ENCODE results near the gene MOXD1.
"Not testable (repeated sequence)": the region's sequence is repeated elsewhere in the genome, so short reads cannot be mapped to it uniquely, and the experiment has no call there.

MOXD1 gene

GRCh38 chr6:132282696-132283095 is 118.6 kb downstream of the MOXD1 start:
- no peak for DNase-seq (ENCODE audit: low spot score)

DNA sequence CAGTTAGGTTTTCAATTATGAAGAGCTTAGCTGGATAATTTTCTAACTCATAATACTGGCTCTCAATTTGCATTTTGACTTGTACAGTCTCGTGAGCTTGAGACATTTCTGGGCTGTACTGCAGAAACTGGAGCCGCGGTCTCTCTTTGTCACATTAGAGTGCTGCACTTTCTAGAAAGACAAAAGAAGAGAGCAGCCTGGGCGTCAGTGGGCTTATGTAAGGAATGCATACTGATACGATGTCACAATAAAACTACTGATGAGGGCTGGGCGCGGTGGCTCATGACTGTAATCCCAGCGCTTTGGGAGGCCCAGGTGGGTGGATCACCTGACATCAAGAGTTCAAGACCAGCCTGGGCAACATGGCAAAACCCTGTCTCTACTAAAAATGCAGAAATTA is 120.8 kb downstream of the MOXD1 start:
- DNase-seq (ENCODE audit: low spot score) = no peak

- peak; percentile 91 for DNase-seq (ENCODE audit: low spot score)
These were observed 121.6 kb downstream of the MOXD1 start for GRCh38 chr6:132279592-132280139.

DNA sequence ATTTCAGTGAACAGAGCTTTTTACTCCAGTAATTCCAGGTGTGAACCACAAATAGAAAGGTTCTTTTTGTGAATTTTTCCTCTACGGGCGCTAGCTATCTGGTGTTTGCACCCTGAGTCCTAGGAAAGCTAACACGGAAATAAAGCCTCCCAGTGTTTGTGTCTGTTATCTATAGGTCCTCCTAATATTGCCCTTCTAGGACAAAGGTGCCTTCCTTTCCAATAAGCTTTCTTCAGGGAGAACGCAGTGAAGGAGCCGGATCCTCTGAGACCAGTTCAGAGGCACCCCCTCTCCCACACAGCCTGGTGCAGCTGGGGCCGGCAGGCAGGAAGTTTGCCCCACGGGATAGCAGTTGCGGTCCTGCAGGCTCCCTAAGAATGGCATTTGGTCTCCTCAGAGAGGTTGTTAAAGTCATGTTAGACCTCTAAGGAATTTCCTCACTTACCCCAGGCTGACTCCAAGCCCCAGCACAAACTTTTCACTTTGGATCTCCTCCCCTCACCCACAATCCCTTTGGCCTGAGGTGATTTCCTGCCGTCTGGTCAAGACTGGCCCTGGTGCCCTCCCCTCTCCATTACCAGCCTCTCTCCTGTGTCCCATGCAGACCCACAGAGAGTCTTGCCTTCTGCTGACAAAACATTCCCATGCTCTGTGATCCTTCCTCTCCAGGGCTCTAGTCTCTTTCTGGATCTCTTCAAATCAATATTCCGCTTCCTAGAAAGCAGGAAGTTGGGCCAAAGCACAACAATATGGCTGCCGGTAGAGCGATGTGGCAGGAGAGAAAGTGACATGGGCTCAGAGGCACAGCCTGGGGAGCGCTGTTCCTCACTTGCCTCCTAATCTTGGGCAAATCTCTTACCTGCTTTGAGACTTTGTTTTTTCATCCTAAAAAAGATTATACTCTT is 126.0 kb downstream of the MOXD1 start:
- DNase-seq (ENCODE audit: low spot score) = no peak

- no peak for DNase-seq (ENCODE audit: low spot score)
These were observed 128.5 kb downstream of the MOXD1 start for GRCh38 chr6:132272776-132273175.

DNA sequence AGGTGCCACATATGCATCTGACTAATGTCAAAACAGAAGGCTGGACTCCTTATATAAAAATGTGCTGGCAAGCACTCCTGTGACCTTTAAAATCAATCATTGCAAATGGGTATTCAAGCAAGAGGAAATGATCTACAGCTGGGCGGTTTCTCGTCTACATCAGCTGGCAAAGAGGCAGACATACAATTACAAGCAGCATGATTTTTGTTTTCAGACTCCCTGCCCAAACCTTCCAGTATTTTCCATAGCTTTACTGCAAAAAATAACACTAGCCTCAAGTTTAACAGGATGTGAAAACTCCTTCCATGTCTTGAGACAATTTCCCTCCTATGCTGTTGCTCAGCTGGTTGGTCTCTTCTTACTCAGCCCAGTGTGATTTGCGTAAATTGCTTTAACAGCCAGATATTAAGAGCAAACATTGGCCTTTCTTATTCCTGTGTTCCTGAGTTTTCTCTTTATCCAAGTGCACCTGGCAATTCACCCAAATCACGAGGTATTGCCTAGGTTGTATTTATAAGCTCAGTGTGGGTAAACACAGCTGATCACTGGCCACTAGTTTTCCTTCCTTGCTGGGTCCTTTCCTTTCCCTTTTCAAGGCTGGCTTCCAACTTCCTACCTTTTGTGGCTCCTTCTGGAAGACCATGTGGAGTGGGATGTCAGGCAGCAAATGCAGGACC is 130.4 kb downstream of the MOXD1 start:
- no peak for DNase-seq (ENCODE audit: low spot score)

DNA sequence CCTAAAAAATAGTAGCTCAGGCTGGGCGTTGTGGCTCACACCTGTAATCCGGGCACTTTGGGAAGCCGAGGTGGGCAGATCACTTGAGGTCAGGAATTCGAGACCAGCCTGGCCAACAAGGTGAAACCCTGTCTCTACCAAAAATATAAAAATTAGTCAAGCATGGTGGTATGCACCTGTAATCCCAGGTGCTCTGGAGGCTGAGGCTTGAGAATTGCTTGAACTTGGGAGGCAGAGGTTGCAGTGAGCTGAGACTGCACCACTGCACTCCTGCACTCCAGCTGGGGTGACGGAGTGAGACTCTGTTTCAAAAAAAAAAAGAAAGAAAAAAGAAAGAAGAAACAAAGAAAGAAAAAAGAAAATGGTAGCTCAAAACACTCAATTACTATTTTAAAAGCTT is 132.6 kb downstream of the MOXD1 start:
- not testable (repeated sequence) for DNase-seq (ENCODE audit: low spot score)

DNA sequence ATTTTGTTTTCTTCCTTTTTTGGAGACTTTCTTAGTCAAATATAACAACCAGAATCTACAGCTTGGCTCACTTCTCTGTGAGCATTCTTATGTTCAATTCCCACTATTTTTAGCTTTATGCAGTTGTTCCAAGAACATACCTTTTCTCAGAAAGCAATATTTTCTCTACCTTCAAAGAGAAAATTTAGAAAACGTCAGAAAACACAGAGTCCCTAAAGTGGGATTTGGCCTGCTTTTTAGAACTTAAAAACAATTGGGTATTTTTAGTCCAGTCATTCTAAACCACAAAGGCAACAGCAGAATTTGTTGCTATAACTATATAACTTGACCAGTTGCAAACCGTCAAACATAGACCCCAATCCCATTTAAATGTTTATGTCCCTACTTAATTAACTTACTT is 133.1 kb downstream of the MOXD1 start:
- no peak for DNase-seq (ENCODE audit: low spot score)

- no peak for DNase-seq (ENCODE audit: low spot score)
These were observed 135.7 kb downstream of the MOXD1 start for GRCh38 chr6:132265451-132266097.

DNA sequence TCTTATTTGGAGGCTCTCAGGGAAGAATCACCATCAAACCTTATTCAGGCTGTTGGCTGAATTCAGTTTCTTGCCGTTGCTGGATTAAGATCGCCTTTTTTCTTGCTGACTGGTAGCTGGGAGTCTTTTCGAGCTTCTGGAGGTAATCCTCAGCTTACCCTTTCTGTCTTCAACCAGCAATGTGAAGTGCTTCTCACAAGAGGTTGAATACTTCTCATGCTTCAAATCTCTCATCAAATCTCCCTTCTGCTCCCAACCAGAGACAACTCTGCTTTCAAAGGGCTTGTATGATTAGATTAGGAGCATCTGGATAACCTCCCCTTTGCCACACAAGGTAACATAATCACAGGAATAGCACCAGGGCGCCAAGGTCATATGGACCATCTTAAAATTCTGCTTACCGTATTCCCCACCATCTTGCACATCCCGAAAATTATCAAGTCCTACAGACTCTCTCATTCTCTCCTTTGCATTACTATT is 137.2 kb downstream of the MOXD1 start:
- no peak for DNase-seq (ENCODE audit: low spot score)

DNA sequence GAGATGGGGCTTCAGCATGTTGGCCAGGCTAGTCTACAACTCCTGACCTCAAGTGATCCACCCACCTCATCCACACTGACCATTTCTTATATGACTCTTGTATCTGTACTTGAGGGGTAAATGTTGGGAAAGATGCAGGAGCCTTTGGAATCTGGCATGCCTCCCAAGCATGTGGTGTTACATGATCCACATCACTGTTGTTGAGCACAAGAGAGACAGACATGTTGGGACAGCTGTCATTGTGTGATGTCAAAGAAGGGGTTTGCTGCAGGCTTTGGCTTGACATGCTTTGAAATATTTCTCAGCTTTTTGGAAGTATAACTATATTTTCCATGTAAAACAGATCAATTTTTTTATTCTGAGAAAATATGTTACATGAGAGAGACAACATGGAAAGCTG is 139.9 kb downstream of the MOXD1 start:
- DNase-seq (ENCODE audit: low spot score) = no peak

DNA sequence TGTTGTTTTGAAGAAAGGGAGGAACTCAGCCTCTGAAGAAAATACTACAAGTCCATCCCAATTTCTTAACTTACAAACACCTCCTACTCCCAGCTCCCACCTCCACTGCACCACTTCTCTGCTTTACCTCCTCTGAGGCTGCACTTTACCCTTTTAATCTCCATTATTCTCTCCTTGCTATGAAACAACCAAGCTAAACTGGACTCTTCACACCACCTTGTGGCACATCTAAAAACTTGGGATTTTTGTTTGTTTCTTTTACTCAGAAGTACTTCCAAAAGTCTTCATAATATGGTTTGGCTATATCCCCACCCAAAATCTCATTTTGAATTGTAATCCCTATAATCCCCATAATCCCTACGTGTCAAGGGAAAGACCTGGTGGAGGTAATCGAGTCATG is 142.2 kb downstream of the MOXD1 start:
- no peak for DNase-seq (ENCODE audit: low spot score)

GRCh38 chr6:132257561-132257960 is 143.7 kb downstream of the MOXD1 start:
- DNase-seq (ENCODE audit: low spot score) = no peak

GRCh38 chr6:132256457-132256856 is 144.8 kb downstream of the MOXD1 start:
- no peak for DNase-seq (ENCODE audit: low spot score)

DNA sequence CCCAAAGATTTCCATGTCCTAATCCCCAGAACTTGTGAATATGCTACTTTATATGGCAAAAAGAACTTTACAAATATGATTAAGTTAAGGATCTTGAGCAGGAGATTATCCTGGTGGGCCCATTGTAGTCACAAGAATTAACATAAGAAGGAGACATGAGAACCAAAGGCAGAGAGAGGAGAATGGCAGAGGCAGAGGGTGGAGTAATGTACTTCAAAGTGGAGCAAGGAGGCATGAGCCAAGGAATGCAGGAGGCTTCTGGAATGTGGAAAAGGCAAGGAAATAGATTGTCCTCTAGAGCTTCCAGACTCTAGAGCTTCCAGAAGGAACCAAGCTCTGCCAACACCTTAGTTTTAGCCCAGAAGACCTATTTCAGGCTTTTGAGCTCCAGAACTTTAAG is 147.4 kb downstream of the MOXD1 start:
- no peak for DNase-seq (ENCODE audit: low spot score)

DNA sequence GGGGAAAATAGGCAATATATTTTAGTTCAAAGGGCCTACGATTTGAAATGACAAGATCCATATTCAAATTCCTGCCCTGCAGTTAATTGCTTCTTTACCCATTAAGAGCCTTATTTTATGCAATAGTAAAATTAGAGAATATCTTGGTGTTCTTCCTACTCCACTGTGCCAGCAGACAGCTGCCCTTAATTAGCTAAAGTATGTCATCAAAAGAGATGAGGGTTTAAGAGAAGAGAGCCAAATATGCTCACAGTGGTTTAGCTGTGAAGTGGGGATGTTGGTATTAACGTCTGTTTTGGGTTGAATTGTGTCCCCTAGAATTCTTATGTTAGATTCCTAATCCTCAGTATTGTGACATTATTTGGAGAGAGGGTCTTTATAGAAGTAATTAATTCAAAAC is 148.1 kb downstream of the MOXD1 start:
- no peak for DNase-seq (ENCODE audit: low spot score)

DNA sequence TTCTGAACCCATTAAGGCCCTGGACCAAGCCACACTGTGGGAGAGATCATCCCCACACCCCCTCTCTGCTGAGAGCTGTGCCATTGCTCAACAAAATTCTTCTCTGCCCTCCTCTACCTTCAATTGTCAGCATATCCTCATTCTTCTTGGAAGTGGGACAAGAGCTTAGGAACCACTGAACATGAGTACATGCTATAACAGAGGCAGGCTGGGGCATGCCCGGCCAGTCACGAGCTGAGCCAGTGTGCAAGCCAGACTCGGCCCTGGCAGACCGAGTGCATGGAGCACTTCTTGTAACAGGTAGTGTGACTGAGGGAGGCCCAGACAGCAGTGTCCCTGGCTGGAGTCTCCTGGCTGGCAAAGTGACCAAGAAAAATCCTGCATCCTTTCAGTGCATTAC is 149.2 kb downstream of the MOXD1 start:
- no peak for DNase-seq (ENCODE audit: low spot score)

- no peak for DNase-seq (ENCODE audit: low spot score)
These were observed 149.6 kb downstream of the MOXD1 start for GRCh38 chr6:132251711-132252110.

DNA sequence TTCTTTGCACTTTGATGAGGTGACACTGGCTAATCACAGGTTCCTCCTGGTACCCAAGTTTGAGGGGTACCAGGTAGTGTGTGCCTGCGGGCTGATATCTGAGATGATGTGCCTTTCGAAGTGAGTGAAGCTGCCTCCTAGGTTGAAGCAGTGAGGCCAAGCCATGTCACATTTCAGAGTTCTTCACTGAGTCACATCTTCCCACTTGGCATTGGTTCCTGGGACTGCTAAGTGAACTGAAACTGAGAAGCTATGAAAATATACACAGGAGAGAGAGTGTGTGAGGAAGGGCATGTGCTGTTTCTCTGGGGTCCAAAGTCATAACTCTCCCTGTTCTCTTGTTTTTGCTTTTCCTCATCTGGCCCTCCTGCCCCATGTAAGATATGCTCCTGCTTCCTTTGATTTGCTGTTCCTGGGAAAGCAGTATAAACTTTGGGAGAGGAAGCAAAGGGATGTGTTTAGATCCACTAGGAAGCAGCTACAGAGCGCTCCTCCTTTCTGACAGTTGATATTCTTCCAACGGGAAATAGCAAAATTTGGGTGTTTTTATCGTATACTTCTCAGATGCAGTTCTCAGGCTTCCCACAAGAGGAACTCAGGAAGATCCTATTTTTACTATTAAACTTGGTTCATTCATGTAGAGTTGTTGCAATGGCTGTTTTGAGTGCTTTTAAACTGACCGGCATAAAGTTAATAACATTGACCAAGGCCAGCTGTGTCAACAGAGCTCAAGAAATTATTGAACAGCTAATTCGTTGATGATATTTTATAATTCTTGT is 153.7 kb downstream of the MOXD1 start:
- DNase-seq (ENCODE audit: low spot score) = no peak

- no peak for DNase-seq (ENCODE audit: low spot score)
These were observed 154.5 kb downstream of the MOXD1 start for GRCh38 chr6:132246632-132247270.

- no peak for DNase-seq (ENCODE audit: low spot score)
These were observed 155.1 kb downstream of the MOXD1 start for GRCh38 chr6:132246120-132246617.

Measured in Ammon's horn (tissue), 1 donor.